A549 (cell line): ENCODE results near the gene ADGRB2. TPM values are rescaled to one million over a fixed set of nuclear protein-coding genes. Genes with fewer than 3 reads are reported as not detected.

Experiments used
- ATAC-seq, 2 experiments: fragments of 200-7000 bp in 1 of 2; fragments of >200 bp in 1 of 2; cut with Nextera tagmentation in 1 of 2; cut with Tn5 transposase in 1 of 2; 3 replicates each; pipeline versions ENCODE4 v1.8.0 to v1.9.1; 2018 to 2020; ENCODE audit warnings: mild to moderate bottlenecking in 1 of 2, moderate library complexity in 1 of 2
- CTCF ChIA-PET: fragments of 300-600 bp; sonication (Branson Sonifier 250); formaldehyde crosslinking; extraction: SDS; loops from one replicate; lab custom pipeline; 2021; ENCODE audit warnings: antibody characterized with exemption, inconsistent platforms; lab: Yijun Ruan, JAX
- POLR2A ChIA-PET: fragments of 350-600 bp; formaldehyde crosslinking; extraction: SDS; loops from one replicate; lab custom pipeline; 2021; ENCODE audit warnings: antibody characterized with exemption, inconsistent platforms; lab: Yijun Ruan, JAX
- DNase-seq, 2 experiments: peaks; one replicate each; pipeline versions ENCODE4 v3.0.0 to v3.0.0-alpha.2; 2011 to 2016; ENCODE audit warnings: low read depth in 1 of 2, low spot score in 1 of 2
- FAIRE-seq: peaks from 2 replicates; lab custom pipeline; 2011; peaks lifted over from hg19 to GRCh38; lab: Jason Lieb, UNC
- H3K27ac ChIP-seq, 2 experiments: fragments of >200 bp; sonication (Bioruptor Twin); formaldehyde crosslinking; 3 replicates each; pipeline ENCODE4 v1.5.1; 2016 to 2017
- H3K4me1 ChIP-seq: fragments of >200 bp; sonication (Bioruptor Twin); formaldehyde crosslinking; 3 replicates; pipeline ENCODE4 v1.6.1; 2016
- H3K4me2 ChIP-seq: fragments of >200 bp; sonication (Bioruptor Twin); formaldehyde crosslinking; 3 replicates; pipeline ENCODE4 v1.6.1; 2016
- H3K4me3 ChIP-seq: fragments of >200 bp; sonication (Bioruptor Twin); formaldehyde crosslinking; 3 replicates; pipeline ENCODE4 v1.5.1; 2016
- H3K9me3 ChIP-seq: fragments of >200 bp; sonication (Bioruptor Twin); formaldehyde crosslinking; 3 replicates; pipeline ENCODE4 v1.6.1; 2016
- BCL3 ChIP-seq: fragments of >200 bp; sonication (Bioruptor Twin); formaldehyde crosslinking; IDR thresholded peaks from 3 replicates; pipeline ENCODE4 v1.6.1; 2016
- CHD2 ChIP-seq: fragments of 150-350 bp; IDR thresholded peaks from 2 replicates; pipeline ENCODE4 v1.6.1; 2014; ENCODE audit warnings: low read length; ENCODE audit not compliant: partially characterized antibody
- CTCF ChIP-seq: fragments of >200 bp; sonication (Bioruptor Twin); formaldehyde crosslinking; IDR thresholded peaks from 3 replicates; pipeline ENCODE4 v1.5.1; 2016
- EHF ChIP-seq: fragments of 250-450 bp; sonication (Bioruptor Pico); IDR thresholded peaks from 2 replicates; pipeline ENCODE4 v1.5.0; 2020; ENCODE audit warnings: mild to moderate bottlenecking
- EHMT2 ChIP-seq: fragments of 200-600 bp; sonication (generic); IDR thresholded peaks from 2 replicates; pipeline ENCODE4 v1.6.1; 2016; ENCODE audit warnings: antibody characterized with exemption, low read depth, mild to moderate bottlenecking, moderate library complexity
- EP300 ChIP-seq, 2 experiments: fragments of >200 bp; sonication (Bioruptor Twin); formaldehyde crosslinking; IDR thresholded peaks; 2 replicates in 1 of 2; 3 replicates in 1 of 2; pipeline ENCODE4 v1.6.1; 2016 to 2017
- FOSB ChIP-seq: fragments of 250-450 bp; sonication (Bioruptor Pico); IDR thresholded peaks from 2 replicates; pipeline ENCODE4 v1.5.0; 2020; ENCODE audit warnings: mild to moderate bottlenecking, moderate library complexity
- FOXS1 ChIP-seq: fragments of 250-450 bp; sonication (Bioruptor Pico); IDR thresholded peaks from 2 replicates; pipeline ENCODE4 v1.5.0; 2020; ENCODE audit warnings: mild to moderate bottlenecking, moderate library complexity
- HES2 ChIP-seq: fragments of >200 bp; sonication (Bioruptor Twin); formaldehyde crosslinking; IDR thresholded peaks from 2 replicates; pipeline ENCODE4 v1.6.1; 2016
- HOXB13 ChIP-seq: fragments of 250-450 bp; sonication (Bioruptor Pico); IDR thresholded peaks from 2 replicates; pipeline ENCODE4 v1.5.0; 2020; ENCODE audit warnings: low read depth, mild to moderate bottlenecking, moderate library complexity
- HOXB5 ChIP-seq: fragments of 250-450 bp; sonication (Bioruptor Pico); IDR thresholded peaks from 2 replicates; pipeline ENCODE4 v1.5.0; 2020; ENCODE audit warnings: mild to moderate bottlenecking, moderate library complexity
- KDM1A ChIP-seq: fragments of 200-600 bp; sonication (generic); IDR thresholded peaks from 2 replicates; pipeline ENCODE4 v1.6.1; 2016; ENCODE audit warnings: low read depth, mild to moderate bottlenecking
- KDM5A ChIP-seq: fragments of 200-600 bp; sonication (generic); IDR thresholded peaks from 2 replicates; pipeline ENCODE4 v1.6.1; 2016; ENCODE audit warnings: antibody characterized with exemption, mild to moderate bottlenecking
- MAFK ChIP-seq: fragments of 450-650 bp; IDR thresholded peaks from 2 replicates; pipeline ENCODE4 v1.6.1; 2014; ENCODE audit not compliant: partially characterized antibody
- MYC ChIP-seq: IDR thresholded peaks from 2 replicates; pipeline ENCODE4 v1.6.1; 2012; ENCODE audit warnings: mild to moderate bottlenecking, inconsistent platforms, low read length, improper control_type of control experiment, borderline replicate concordance
- NFE2L2 ChIP-seq: fragments of 150-350 bp; conservative IDR thresholded peaks from 2 replicates; pipeline ENCODE4 v1.6.1; 2014; ENCODE audit warnings: low read length
- NR3C1 ChIP-seq: fragments of >200 bp; sonication (Bioruptor Twin); formaldehyde crosslinking; IDR thresholded peaks from 3 replicates; pipeline ENCODE4 v1.6.1; 2017
- PHF8 ChIP-seq: fragments of 200-600 bp; sonication (generic); IDR thresholded peaks from 2 replicates; pipeline ENCODE4 v1.6.1; 2016; ENCODE audit warnings: low read depth, mild to moderate bottlenecking, antibody characterized with exemption, moderate library complexity, borderline replicate concordance
- POLR2A ChIP-seq: IDR thresholded peaks from 2 replicates; pipeline ENCODE4 v1.6.1; 2012; ENCODE audit warnings: mild to moderate bottlenecking, low read length
- RARB ChIP-seq: fragments of 250-450 bp; sonication (Bioruptor Pico); IDR thresholded peaks from 2 replicates; pipeline ENCODE4 v1.8.0; 2021; ENCODE audit warnings: mild to moderate bottlenecking, moderate library complexity
- SMC3 ChIP-seq: fragments of >200 bp; sonication (Bioruptor Twin); formaldehyde crosslinking; IDR thresholded peaks from 3 replicates; pipeline ENCODE4 v1.6.1; 2018; ENCODE audit warnings: inconsistent platforms
- ZC3H11A ChIP-seq: fragments of 450-650 bp; IDR thresholded peaks from 2 replicates; pipeline ENCODE4 v1.6.1; 2014; ENCODE audit warnings: antibody characterized with exemption, mild to moderate bottlenecking
- ZNF302 ChIP-seq: fragments of 250-450 bp; sonication (Bioruptor Pico); IDR thresholded peaks from 2 replicates; pipeline ENCODE4 v1.9.0; 2021; ENCODE audit warnings: inconsistent platforms, mild to moderate bottlenecking, moderate library complexity
- WGBS: methylation state at CpG from one replicate; pipeline ENCODE4 v1.1.6; 2017; ENCODE audit errors: missing lambda C conversion rate; 5-methylcytosine and 5-hydroxymethylcytosine counted together
- polyA plus RNA-seq, 4 experiments: library from polyadenylated mRNA; depleted of rRNA in 3 of 4; stranded (reverse); fragments of >200 nt; fragmentation: RNase III in 1 of 4; extraction: RNeasy Plus Mini Kit Qiagen cat#74134 plus additional on column Dnase treatment in 1 of 4; gene quantifications; 2 replicates in 3 of 4; 3 replicates in 1 of 4; pipeline ENCODE4 v1.2.3, GENCODE V29; 2011 to 2017

ADGRB2 gene
- polyA plus RNA-seq, 2 of the 4 experiments (the other 2 are of a cell fraction) = 2.3 to 6.6 TPM

- POLR2A ChIA-PET = no interaction called here
These were observed 41.2 kb upstream of the ADGRB2 start for GRCh38 chr1:31805318-31805717.

GRCh38 chr1:31804098-31804497 is 40.0 kb upstream of the ADGRB2 start:
- no peak for FAIRE-seq
- H3K4me2 ChIP-seq = no peak overlapping the region
- no peak for DNase-seq
- H3K4me3 ChIP-seq = no peak overlapping the region
- ATAC-seq = no peak
- peaks cover 6% of the 10 kb centered on the region for H3K4me1 ChIP-seq
- WGBS = 96% methylated on average over 1 of the region's 1 CpG
- no peak overlapping the region for H3K27ac ChIP-seq
- CTCF ChIA-PET = interaction anchor here (0.5 to 2.5 kb wide), 4 partner anchors 11 to 232 kb away, joined by 3 to 9 read pairs (median 6); partner anchors contain the start of gene SPOCD1
- TF ChIP-seq POLR2A (no peak), MAFK (no peak), EHMT2 (no peak)
- TF ChIP-seq, all 56 proteins: peak for 0
- POLR2A ChIA-PET = interaction anchor here (0.5 kb wide), 1 partner anchor 99 kb away, joined by 4 read pairs; no protein-coding TSS in a partner anchor
- H3K9me3 ChIP-seq = no peaks in the 10 kb centered on the region

More at GRCh38 chr1:31805318-31805717, 41.2 kb upstream of the ADGRB2 start:
- no peak for ATAC-seq
- 76% methylated on average over 6 of the region's 6 CpGs for WGBS
- H3K4me2 ChIP-seq = no peak overlapping the region
- no peak for TF ChIP-seq FOSB (CRISPR knock-in tag)
- no peak for TF ChIP-seq PHF8
- CTCF ChIA-PET = interaction anchor here (0.6 to 2.5 kb wide), 4 partner anchors 10 to 172 kb away, joined by 3 to 9 read pairs (median 4); partner anchors contain the start of gene SPOCD1
- DNase-seq = no peak
- H3K9me3 ChIP-seq = no peaks in the 10 kb centered on the region
- no peak for FAIRE-seq
- no peaks in the 10 kb centered on the region for H3K4me1 ChIP-seq
- H3K4me3 ChIP-seq = no peak overlapping the region
- H3K27ac ChIP-seq = no peak overlapping the region

- ATAC-seq (no peak), DNase-seq (no peak), FAIRE-seq (no peak)
- CTCF ChIA-PET = interaction anchor here (0.7 to 1.9 kb wide), 3 partner anchors 14 to 159 kb away, joined by 3 to 7 read pairs (median 4); partner anchors contain the start of gene PEF1
- TF ChIP-seq RARB (no peak), CHD2 (no peak), HOXB5 (no peak), FOXS1 (CRISPR knock-in tag) (no peak), ZNF302 (CRISPR knock-in tag) (no peak), NR3C1 (no peak), MYC (no peak), EP300 (IDR thresholded peaks at IDR 0.05) (no peak), EHMT2 (no peak), ZC3H11A (no peak), CTCF (no peak), HES2 (no peak), BCL3 (no peak), HOXB13 (CRISPR knock-in tag) (no peak), KDM5A (no peak), NFE2L2 (no peak), PHF8 (no peak), SMC3 (no peak), KDM1A (no peak), EHF (CRISPR knock-in tag) (no peak)
- Histone ChIP-seq H3K27ac (no peak overlapping the region), H3K9me3 (no peaks in the 10 kb centered on the region), H3K4me1 (peaks cover 11% of the 10 kb centered on the region), H3K4me3 (no peak overlapping the region), H3K4me2 (no peak overlapping the region)
- POLR2A ChIA-PET = no interaction called here
- 95% methylated on average over 2 of the region's 2 CpGs for WGBS
These were observed 39.5 kb upstream of the ADGRB2 start for GRCh38 chr1:31803610-31804009.
